ENCODE data around the gene MRM3. TPM values are rescaled to one million over a fixed set of nuclear protein-coding genes. Genes with fewer than 3 reads are reported as not detected.
"Not testable (repeated sequence)": the region's sequence is repeated elsewhere in the genome, so short reads cannot be mapped to it uniquely, and the experiment has no call there.

The MRM3 gene
- total RNA-seq, 1 donor from 2014 or later: 17.5 TPM

DNA sequence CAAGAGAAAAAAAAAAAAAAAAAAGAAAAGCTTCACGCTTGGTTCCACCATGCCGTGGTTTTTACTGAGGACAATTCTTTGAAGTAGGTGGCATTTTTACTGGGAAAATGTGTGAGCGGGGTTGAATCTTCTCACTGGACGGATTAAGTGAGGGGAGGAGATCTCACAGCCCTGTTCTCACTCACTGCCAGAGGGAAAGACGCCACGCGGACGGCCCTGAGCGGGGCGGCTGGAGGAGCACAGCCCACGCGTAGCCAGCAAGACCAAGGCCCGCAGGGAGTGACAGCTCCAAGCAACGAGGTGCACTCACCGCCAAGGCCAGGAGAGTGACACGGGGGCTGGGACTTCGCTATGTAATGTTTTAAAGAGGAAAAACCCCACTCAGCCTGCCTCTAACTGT, 43.1 kb downstream of the MRM3 start:
- no peak for DNase-seq

DNA sequence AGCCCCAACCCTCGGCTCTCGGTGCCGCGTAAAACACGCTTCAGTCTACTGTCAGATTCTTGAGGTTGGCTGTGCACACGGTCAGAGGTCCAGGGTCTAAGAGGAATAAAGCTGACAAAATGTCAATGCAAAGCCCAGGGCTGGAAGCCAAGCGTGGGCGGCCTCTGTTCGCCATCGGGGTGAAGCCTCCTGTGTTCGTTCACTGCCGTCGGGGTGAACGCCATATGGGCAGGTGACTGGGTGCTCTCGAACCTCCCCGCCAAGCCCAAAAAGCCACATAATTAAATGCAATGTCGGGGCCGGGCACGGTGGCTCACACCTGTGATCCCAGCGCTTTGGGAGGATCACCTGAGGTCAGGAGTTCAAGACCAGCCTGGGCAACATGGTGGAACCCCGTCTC, 44.6 kb downstream of the MRM3 start:
- no peak for DNase-seq

DNA sequence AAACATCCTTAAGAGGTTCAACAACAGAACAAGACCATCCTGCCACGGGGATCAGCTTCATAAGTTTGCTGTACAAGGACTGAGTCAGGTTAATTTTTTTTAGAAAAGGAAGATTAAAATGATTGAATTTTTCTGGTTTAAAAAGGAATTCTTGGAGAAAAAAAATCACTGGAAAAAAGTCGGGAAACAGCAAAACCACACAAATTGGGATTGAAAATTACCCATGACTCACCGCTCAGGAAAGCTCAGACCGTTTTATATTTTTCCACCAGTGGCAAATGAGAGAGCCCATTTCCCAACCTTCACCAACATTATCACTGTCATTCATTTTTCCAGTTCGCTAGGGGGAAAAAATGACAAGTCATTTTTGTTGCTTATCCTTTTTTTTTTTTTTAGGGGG, 46.6 kb downstream of the MRM3 start:
- DNase-seq: no peak

DNA sequence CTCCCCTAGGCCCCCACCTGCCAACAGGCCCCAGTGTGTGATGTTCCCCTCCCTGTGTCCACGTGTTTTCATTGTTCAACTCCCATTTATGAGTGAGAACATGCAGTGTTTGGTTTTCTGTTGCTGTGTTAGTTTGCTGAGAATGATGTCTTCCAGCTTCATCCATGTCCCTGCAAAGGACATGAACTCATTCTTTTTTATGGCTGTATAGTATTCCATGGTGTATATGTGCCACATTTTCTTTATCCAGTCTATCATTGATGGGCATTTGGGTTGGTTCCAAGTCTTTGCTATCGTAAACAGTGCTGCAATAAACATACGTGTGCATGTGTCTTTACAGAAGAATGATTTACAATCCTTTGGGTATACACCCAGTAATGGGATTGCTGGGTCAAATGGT, 47.5 kb downstream of the MRM3 start:
- DNase-seq: not testable (repeated sequence)

DNA sequence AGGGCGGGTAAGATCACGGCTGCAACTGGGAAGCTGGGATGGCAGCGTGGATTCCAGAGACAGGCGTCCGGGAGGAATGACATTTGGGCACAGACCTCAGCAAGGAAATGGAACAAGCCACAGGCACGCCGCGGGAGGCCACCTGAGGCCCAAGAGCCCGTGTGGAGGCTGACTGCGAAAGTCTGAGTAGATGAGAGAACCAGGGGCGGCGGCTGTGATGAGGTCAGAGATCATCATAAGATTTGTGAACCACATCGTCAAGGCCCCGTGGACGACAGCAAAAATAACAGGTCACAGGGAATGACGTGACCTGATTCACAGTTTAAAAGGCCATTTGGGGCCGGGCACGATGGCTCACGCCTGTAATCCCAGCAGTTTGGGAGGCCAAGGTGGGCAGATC, 48.2 kb downstream of the MRM3 start:
- DNase-seq: no peak

DNA sequence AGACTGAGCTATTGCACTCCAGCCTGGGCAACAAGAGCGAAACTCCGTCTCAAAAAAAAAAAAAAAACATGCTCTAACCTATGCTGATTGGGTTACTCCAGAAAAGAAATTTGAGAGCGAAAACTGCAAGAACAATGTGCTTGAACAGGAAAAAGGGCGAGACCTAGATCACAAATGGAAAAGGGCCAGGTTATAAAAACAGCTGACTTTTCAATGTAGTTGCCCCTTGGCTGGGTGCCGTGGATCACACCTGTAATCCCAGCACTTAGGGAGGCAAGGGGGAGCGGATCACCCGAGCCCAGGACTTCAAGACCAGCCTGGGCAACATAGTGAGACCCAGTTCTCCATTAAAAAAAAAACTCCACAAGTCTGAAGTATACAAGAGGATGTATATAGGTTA, 48.8 kb downstream of the MRM3 start:
- no peak for DNase-seq

DNA sequence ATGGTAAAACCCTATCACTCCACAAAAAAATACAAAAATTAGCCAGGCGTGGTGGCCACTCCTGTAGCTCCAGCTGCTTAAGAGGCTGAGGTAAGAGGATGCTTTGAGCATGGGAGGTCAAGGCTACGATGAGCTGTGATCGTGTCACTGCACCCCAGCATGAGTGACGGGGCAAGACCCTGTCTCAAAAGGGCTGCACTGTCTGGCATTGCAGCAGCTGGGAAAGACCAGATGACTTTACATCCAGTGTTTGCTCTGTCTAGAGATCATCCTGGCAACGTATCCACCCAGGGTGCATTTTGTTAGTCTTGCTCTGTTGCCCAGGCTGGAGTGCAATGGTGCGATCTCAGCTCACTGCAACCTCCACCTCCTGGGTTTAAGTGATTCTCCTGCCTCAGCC, 52.0 kb downstream of the MRM3 start:
- no peak for DNase-seq

DNA sequence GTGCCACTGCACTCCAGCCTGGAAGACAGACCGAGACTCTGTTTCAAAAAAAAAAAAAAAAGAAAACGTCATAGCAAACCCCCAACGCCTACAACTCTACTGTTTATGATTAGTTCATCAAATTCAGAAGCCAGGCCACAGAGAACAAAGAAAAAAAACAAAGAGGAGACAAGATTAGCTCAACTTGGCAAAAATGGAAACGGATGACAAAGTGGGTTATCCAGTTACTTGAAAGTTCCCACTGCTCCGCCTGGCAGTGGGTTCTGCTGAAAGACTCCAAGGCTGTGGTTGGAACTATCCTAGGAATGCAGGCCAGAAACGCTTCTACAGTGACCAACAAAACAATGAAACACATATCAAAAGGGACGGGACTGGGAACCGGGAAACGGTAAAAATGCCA, 53.1 kb downstream of the MRM3 start:
- DNase-seq: no peak

DNA sequence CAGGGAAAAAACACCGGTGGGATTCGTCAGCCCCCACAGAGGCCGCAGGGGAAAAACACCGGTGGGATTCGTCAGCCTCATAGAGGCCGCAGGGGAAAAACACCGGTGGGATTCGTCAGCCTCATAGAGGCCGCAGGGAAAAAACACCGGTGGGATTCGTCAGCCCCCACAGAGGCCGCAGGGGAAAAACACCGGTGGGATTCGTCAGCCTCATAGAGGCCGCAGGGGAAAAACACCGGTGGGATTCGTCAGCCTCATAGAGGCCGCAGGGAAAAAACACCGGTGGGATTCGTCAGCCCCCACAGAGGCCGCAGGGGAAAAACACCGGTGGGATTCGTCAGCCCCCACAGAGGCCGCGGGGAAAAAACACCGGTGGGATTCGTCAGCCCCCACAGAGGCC, 53.6 kb downstream of the MRM3 start:
- not testable (repeated sequence) for DNase-seq

DNA sequence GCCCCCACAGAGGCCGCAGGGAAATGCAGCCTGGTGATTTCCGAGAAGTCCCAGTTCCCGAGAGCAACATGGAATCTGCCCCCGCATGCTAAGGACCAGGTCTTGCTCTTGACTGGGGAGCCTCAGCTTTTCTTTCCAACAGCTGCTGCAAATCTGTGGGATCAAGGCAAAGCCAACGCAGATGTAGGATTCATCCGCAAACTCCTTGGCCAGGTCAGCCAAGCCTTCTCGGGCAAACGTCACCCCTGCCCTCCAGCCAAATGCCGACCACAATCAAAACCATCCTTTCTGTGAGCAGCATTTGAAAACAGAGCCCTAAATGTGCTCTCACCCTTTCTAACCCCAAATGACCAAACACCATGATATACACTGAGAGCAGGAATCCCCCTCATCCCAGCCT, 54.0 kb downstream of the MRM3 start:
- no peak for DNase-seq

DNA sequence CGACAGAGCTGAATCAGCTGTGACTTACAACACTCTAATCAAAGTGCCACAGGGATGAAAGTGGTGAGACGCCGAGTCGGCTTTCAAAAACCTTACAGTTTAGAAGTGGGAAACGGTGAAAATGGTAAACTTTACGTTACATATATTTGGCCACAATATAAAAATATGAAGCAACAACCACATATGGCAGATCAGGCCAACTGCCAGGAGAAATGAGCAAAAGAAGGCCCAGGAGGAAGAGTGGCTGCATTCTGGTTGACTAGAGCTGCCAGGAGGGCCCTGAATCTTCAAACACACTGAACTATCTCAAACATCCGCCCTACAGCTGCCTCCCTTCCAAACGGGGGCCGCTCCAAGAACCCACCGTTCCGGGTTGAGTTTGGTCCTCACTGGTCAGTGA, 56.3 kb downstream of the MRM3 start:
- no peak for DNase-seq

DNA sequence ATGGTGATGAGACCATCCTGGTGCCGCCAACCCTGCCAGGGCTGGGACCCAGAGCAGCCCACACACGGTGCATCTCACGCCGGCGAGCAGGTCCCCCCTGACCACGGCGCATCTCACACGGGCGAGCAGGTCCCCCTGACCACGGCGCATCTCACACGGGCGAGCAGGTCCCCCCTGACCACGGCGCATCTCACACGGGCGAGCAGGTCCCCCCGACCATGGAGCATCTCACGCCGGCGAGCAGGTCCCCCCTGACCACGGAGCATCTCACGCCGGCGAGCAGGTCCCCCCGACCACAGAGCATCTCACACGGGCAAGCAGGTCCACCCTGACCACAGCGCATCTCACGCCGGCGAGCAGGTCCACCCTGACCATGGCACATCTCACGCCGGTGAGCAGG, 59.2 kb downstream of the MRM3 start:
- DNase-seq: no peak

Other genes with a start within 250 kb of the MRM3 start
- gene VPS53, start 67.5 kb upstream of the MRM3 start, total RNA-seq: 18.7 TPM
- 9.5 TPM for gene TLCD3A, start 49.8 kb upstream of the MRM3 start, total RNA-seq
- gene GEMIN4, start 30.1 kb upstream of the MRM3 start, total RNA-seq: 10.1 TPM
- 60.2 TPM for gene GLOD4, start 73 bp upstream of the MRM3 start, total RNA-seq
- 16.7 TPM for gene NXN, start 197.4 kb downstream of the MRM3 start, total RNA-seq
- gene TIMM22, start 214.8 kb downstream of the MRM3 start, total RNA-seq: 12.0 TPM

All from occipital lobe (tissue), 2 donors.